HepG2 (cell line): ENCODE data around the gene COQ8A. TPM values are rescaled to one million over a fixed set of nuclear protein-coding genes. Genes with fewer than 3 reads are reported as not detected.
A peak's percentile ranks its signal among the peaks of the same experiment; 100 is the strongest.

ENCODE experiments used
- ATAC-seq: fragments of 200-7000 bp; cut with Tn5 transposase; 3 replicates; pipeline ENCODE4 v1.9.1; 2020; ENCODE audit warnings: mild to moderate bottlenecking, moderate library complexity
- BruUV-seq: library from RNA; stranded (reverse); fragments of 400-500 nt; replicated peaks from 2 replicates; lab custom pipeline; 2021; lab: Mats Ljungman, UMichigan
- CTCF ChIA-PET: fragments of 300-600 bp; formaldehyde crosslinking; extraction: SDS; loops from one replicate; lab custom pipeline; 2021; ENCODE audit warnings: low total read pairs, inconsistent platforms, low intra/inter-chr PET ratio; lab: Yijun Ruan, JAX
- POLR2A ChIA-PET: fragments of 350-600 bp; sonication (Branson Sonifier 250); formaldehyde crosslinking; loops from one replicate; lab custom pipeline; 2020; ENCODE audit warnings: antibody characterized with exemption, inconsistent platforms; lab: Yijun Ruan, JAX
- DNase-seq: peaks from one replicate; pipeline ENCODE4 v3.0.0-alpha.2; 2015; ENCODE audit warnings: low spot score
- FAIRE-seq: peaks from 3 replicates; lab custom pipeline; 2011; peaks lifted over from hg19 to GRCh38; lab: Jason Lieb, UNC
- H2AFZ ChIP-seq: one replicate; pipeline ENCODE4 v1.6.1; 2011; ENCODE audit warnings: low read length, inconsistent platforms
- H3K27ac ChIP-seq: fragments of 300-600 bp; 3 replicates; pipeline ENCODE4 v1.8.0; 2011; ENCODE audit warnings: mixed run types, mild to moderate bottlenecking, mixed read lengths, low read length, inconsistent platforms; ENCODE audit not compliant: insufficient read depth; ENCODE audit errors: extremely low read length
- H3K27me3 ChIP-seq, 2 experiments: fragments of 200-600 bp in 1 of 2; 2 replicates in 1 of 2; 3 replicates in 1 of 2; pipeline versions ENCODE4 v1.6.0 to v1.8.0; 2011; ENCODE audit warnings: low read length in 2 of 2, mild to moderate bottlenecking in 2 of 2, moderate library complexity in 2 of 2, inconsistent platforms in 1 of 2; ENCODE audit not compliant: insufficient read depth in 2 of 2, control insufficient read depth in 1 of 2
- H3K36me3 ChIP-seq, 2 experiments: fragments of 200-600 bp in 1 of 2; replicated peaks in 1 of 2; 2 replicates in 1 of 2; 3 replicates in 1 of 2; pipeline versions ENCODE4 v1.5.1 to v1.8.0; 2011; ENCODE audit warnings: low read length in 2 of 2, inconsistent platforms in 1 of 2; ENCODE audit not compliant: insufficient read depth in 2 of 2, control insufficient read depth in 1 of 2
- H3K4me1 ChIP-seq: 2 replicates; pipeline ENCODE4 v1.5.1; 2012; ENCODE audit warnings: low read length, inconsistent platforms; ENCODE audit not compliant: insufficient read depth
- H3K4me2 ChIP-seq: 2 replicates; pipeline ENCODE4 v1.6.0; 2011; ENCODE audit warnings: low read depth, low read length, inconsistent platforms
- H3K4me3 ChIP-seq, 3 experiments: fragments of 200-600 bp in 1 of 3; sonication (generic), shearing (Covaris generic) in 1 of 3; replicated peaks in 1 of 3; 2 replicates each; pipeline ENCODE4 v1.5.1; 2011 to 2016; ENCODE audit warnings: low read length in 3 of 3, inconsistent platforms in 2 of 3, low read depth in 2 of 3, mild to moderate bottlenecking in 2 of 3, control low read depth in 1 of 3, mixed read lengths in 1 of 3; ENCODE audit not compliant: insufficient read depth in 1 of 3
- H3K79me2 ChIP-seq: one replicate; pipeline ENCODE4 v1.6.1; 2011; ENCODE audit warnings: low read length, inconsistent platforms; ENCODE audit not compliant: insufficient read depth
- H3K9ac ChIP-seq: 2 replicates; pipeline ENCODE4 v1.6.0; 2011; ENCODE audit warnings: mild to moderate bottlenecking, low read depth, low read length, inconsistent platforms; ENCODE audit not compliant: insufficient read depth
- H3K9me3 ChIP-seq: 2 replicates; pipeline ENCODE4 v1.5.1; 2012; ENCODE audit warnings: mild to moderate bottlenecking, low read length
- H4K20me1 ChIP-seq: 2 replicates; pipeline ENCODE4 v1.6.0; 2011; ENCODE audit warnings: inconsistent platforms, mild to moderate bottlenecking, low read length, moderate library complexity; ENCODE audit not compliant: insufficient read depth
- ATRX ChIP-seq: sonication (generic); formaldehyde crosslinking; IDR thresholded peaks from 2 replicates; pipeline ENCODE4 v1.4.0; 2020; ENCODE audit warnings: missing genetic modification reagents, borderline replicate concordance
- BORCS8-MEF2B ChIP-seq: sonication (generic); formaldehyde crosslinking; IDR thresholded peaks from 2 replicates; pipeline ENCODE4 v1.8.0; 2022; ENCODE audit warnings: mild to moderate bottlenecking, missing genetic modification reagents
- ERF ChIP-seq: IDR thresholded peaks from 2 replicates; pipeline ENCODE4 v1.6.1; 2018; ENCODE audit warnings: missing biosample characterization, missing genetic modification reagents
- HNRNPK ChIP-seq: fragments of 200-400 bp; formaldehyde crosslinking; IDR thresholded peaks from 2 replicates; pipeline ENCODE4 v1.6.1; 2018; ENCODE audit warnings: low read length, low read depth, moderate library complexity, mild to moderate bottlenecking; ENCODE audit not compliant: poor library complexity, severe bottlenecking
- NFE2L2 ChIP-seq: fragments of 150-350 bp; IDR thresholded peaks from 2 replicates; pipeline ENCODE4 v1.6.1; 2014; ENCODE audit warnings: low read length
- NR3C1 ChIP-seq: sonication (generic); formaldehyde crosslinking; IDR thresholded peaks from 2 replicates; pipeline ENCODE4 v1.4.0; 2020; ENCODE audit warnings: missing genetic modification reagents
- ZBTB3 ChIP-seq: sonication (generic); formaldehyde crosslinking; IDR thresholded peaks from 2 replicates; pipeline ENCODE4 v1.4.0; 2020; ENCODE audit warnings: low read depth, mild to moderate bottlenecking, moderate library complexity, missing genetic modification reagents, borderline replicate concordance
- ZFP36 ChIP-seq: fragments of 150-350 bp; IDR thresholded peaks from 2 replicates; pipeline ENCODE4 v1.6.1; 2018; ENCODE audit warnings: borderline replicate concordance, low read length, low read depth; ENCODE audit not compliant: partially characterized antibody
- ZFP62 ChIP-seq: sonication (generic); formaldehyde crosslinking; IDR thresholded peaks from 2 replicates; pipeline ENCODE4 v1.4.0; 2020; ENCODE audit warnings: missing genetic modification reagents
- ZNF3 ChIP-seq: IDR thresholded peaks from 2 replicates; pipeline ENCODE4 v1.7.0; 2017; ENCODE audit warnings: inconsistent platforms
- ZNF772 ChIP-seq: sonication (generic); formaldehyde crosslinking; IDR thresholded peaks from 2 replicates; pipeline ENCODE4 v1.5.0; 2020; ENCODE audit warnings: mild to moderate bottlenecking, missing genetic modification reagents
- WGBS: methylation state at CpG from one replicate; pipeline ENCODE4 v1.1.6; 2017; ENCODE audit warnings: low lambda C conversion rate; 5-methylcytosine and 5-hydroxymethylcytosine counted together
- in situ Hi-C: cut with HindIII; loops from 2 replicates; pipeline ENCODE4 v1.10.0; 2017; ENCODE audit warnings: low pct_unique_long_range_greater_than_20kb; ENCODE audit not compliant: extremely low pct_ligation_motif_present
- intact Hi-C: fragments of 100-400 bp; cut with micrococcal nuclease; formaldehyde crosslinking; loops from one replicate; pipeline ENCODE4 v1.10.0; 2022; ENCODE audit not compliant: unreplicated experiment
- polyA plus RNA-seq, 8 experiments: library from polyadenylated mRNA; depleted of rRNA in 3 of 8; stranded (reverse) in 7 of 8; unstranded in 1 of 8; fragments of >200 nt; fragmentation: Illumina TruSeq in 4 of 8; extraction: Trizol in 4 of 8; gene quantifications; 2 replicates each; pipeline versions ENCODE4 v1.2.1 to v1.2.3, GENCODE V29; 2011 to 2016; ENCODE audit warnings: low read depth in 4 of 8, missing spikeins in 1 of 8, mixed read lengths in 1 of 8; ENCODE audit not compliant: insufficient read depth in 1 of 8
- total RNA-seq, 5 experiments: library from RNA; depleted of rRNA; stranded (reverse); fragments of >200 nt; fragmentation: Illumina TruSeq; extraction: Trizol; gene quantifications; 2 replicates each; pipeline ENCODE4 v1.2.3, GENCODE V29; 2016; ENCODE audit warnings: low read depth in 1 of 5
- TF ChIP-seq, protein P1 (sequence below): sonication (generic); formaldehyde crosslinking; IDR thresholded peaks from 2 replicates; pipeline ENCODE4 v1.4.0; 2020; ENCODE audit warnings: missing genetic modification reagents, borderline replicate concordance
- TF ChIP-seq, protein P2 (sequence below): sonication (generic); formaldehyde crosslinking; IDR thresholded peaks from 2 replicates; pipeline ENCODE4 v1.5.1; 2020; ENCODE audit warnings: missing genetic modification reagents, mild to moderate bottlenecking, borderline replicate concordance
- TF ChIP-seq, protein P3 (sequence below): sonication (generic); formaldehyde crosslinking; IDR thresholded peaks from 2 replicates; pipeline ENCODE4 v1.4.0; 2020; ENCODE audit warnings: missing genetic modification reagents

COQ8A gene
- total and polyA plus RNA-seq, 2 of the 13 experiments (the other 11 are each of a cell fraction or from before 2014, with no cell fraction given) = 60.4 to 88.7 TPM

DNA sequence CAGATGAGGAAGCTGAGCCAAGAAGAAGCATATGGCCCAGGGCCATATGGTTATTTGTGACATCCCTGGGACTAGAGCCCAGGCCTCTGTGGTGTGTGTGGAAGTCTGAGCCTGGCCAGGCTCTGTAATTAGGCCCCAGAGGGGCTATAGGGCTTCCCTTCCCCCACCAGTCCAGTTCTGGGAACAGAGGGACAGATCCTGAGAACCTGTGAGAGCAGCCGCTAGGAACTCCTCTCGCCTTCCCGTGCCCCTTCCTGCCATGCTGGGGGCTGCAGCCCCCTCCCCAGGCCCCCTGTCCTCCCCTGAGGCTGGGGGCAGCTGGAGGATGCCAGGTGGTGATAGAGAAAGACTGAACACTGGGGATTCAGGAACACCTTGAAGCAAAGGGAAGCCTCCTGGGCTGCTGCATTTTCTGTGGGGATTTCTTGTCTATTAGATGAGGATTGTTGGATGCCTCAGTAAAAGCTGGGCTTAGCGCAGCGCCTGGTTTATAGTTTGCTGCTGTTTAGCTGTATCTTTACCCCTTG lies 33.3 kb downstream of the COQ8A start:
- Histone ChIP-seq H3K9me3 (peaks cover 6% of the 10 kb centered on the region; the same call in 1 of the 2 replicates), H3K27me3 (no peaks in the 10 kb centered on the region; a peak in 1 of 5 replicates), H3K4me2 (peak overlapping the region; percentile 65), H3K79me2 (peaks cover 26% of the 10 kb centered on the region), H3K27ac (peak overlapping the region; percentile 74), H3K9ac (peak overlapping the region; percentile 45; the same call in 1 of the 2 replicates), H4K20me1 (peaks cover 11% of the 10 kb centered on the region; the same call in 1 of the 2 replicates), H2AFZ (no peak overlapping the region), H3K4me3 (peak overlapping the region in 1 of 3 experiments; percentile 42; a peak in 1 of 6 replicates), H3K36me3 (peaks cover 15 to 27% of the 10 kb centered on the region in 2 experiments), H3K4me1 (peaks cover 45% of the 10 kb centered on the region)
- FAIRE-seq = no peak
- intact Hi-C loops (no loop called here), in situ Hi-C loops (no loop called here)
- BruUV-seq = no TSS peak
- no peak for DNase-seq
- no peak for ATAC-seq
- 100% methylated on average over 2 of the region's 5 CpGs for WGBS
- POLR2A ChIA-PET = interaction anchor here (1.9 to 2.6 kb wide), 4 partner anchors 10 to 34 kb away, joined by 6 to 46 read pairs (median 21); partner anchors contain the start of gene COQ8A
- CTCF ChIA-PET = no interaction called here
- TF ChIP-seq NR3C1 (CRISPR knock-in tag) (no peak), BORCS8-MEF2B (no peak), ZNF3 (CRISPR knock-in tag) (no peak), ATRX (CRISPR knock-in tag) (no peak), ZFP62 (CRISPR knock-in tag) (no peak), ZBTB3 (CRISPR knock-in tag) (no peak), HNRNPK (no peak), ERF (no peak), ZFP36 (no peak), ZNF772 (CRISPR knock-in tag) (no peak), NFE2L2 (no peak)
- TF ChIP-seq, protein P1, sequence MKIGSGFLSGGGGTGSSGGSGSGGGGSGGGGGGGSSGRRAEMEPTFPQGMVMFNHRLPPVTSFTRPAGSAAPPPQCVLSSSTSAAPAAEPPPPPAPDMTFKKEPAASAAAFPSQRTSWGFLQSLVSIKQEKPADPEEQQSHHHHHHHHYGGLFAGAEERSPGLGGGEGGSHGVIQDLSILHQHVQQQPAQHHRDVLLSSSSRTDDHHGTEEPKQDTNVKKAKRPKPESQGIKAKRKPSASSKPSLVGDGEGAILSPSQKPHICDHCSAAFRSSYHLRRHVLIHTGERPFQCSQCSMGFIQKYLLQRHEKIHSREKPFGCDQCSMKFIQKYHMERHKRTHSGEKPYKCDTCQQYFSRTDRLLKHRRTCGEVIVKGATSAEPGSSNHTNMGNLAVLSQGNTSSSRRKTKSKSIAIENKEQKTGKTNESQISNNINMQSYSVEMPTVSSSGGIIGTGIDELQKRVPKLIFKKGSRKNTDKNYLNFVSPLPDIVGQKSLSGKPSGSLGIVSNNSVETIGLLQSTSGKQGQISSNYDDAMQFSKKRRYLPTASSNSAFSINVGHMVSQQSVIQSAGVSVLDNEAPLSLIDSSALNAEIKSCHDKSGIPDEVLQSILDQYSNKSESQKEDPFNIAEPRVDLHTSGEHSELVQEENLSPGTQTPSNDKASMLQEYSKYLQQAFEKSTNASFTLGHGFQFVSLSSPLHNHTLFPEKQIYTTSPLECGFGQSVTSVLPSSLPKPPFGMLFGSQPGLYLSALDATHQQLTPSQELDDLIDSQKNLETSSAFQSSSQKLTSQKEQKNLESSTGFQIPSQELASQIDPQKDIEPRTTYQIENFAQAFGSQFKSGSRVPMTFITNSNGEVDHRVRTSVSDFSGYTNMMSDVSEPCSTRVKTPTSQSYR = no peak
- TF ChIP-seq, protein P2, sequence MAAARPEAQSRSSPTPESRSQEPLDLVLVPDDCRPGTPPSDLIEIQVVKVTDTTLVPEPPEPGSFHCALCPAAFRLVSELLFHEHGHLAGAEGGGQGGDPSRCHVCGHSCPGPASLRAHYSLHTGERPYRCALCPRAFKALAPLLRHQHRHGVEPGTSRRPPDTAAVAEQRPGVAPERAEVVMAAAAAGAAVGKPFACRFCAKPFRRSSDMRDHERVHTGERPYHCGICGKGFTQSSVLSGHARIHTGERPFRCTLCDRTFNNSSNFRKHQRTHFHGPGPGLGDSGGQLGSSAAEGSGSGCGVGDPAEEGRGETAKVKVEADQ = no peak
- TF ChIP-seq, protein P3, sequence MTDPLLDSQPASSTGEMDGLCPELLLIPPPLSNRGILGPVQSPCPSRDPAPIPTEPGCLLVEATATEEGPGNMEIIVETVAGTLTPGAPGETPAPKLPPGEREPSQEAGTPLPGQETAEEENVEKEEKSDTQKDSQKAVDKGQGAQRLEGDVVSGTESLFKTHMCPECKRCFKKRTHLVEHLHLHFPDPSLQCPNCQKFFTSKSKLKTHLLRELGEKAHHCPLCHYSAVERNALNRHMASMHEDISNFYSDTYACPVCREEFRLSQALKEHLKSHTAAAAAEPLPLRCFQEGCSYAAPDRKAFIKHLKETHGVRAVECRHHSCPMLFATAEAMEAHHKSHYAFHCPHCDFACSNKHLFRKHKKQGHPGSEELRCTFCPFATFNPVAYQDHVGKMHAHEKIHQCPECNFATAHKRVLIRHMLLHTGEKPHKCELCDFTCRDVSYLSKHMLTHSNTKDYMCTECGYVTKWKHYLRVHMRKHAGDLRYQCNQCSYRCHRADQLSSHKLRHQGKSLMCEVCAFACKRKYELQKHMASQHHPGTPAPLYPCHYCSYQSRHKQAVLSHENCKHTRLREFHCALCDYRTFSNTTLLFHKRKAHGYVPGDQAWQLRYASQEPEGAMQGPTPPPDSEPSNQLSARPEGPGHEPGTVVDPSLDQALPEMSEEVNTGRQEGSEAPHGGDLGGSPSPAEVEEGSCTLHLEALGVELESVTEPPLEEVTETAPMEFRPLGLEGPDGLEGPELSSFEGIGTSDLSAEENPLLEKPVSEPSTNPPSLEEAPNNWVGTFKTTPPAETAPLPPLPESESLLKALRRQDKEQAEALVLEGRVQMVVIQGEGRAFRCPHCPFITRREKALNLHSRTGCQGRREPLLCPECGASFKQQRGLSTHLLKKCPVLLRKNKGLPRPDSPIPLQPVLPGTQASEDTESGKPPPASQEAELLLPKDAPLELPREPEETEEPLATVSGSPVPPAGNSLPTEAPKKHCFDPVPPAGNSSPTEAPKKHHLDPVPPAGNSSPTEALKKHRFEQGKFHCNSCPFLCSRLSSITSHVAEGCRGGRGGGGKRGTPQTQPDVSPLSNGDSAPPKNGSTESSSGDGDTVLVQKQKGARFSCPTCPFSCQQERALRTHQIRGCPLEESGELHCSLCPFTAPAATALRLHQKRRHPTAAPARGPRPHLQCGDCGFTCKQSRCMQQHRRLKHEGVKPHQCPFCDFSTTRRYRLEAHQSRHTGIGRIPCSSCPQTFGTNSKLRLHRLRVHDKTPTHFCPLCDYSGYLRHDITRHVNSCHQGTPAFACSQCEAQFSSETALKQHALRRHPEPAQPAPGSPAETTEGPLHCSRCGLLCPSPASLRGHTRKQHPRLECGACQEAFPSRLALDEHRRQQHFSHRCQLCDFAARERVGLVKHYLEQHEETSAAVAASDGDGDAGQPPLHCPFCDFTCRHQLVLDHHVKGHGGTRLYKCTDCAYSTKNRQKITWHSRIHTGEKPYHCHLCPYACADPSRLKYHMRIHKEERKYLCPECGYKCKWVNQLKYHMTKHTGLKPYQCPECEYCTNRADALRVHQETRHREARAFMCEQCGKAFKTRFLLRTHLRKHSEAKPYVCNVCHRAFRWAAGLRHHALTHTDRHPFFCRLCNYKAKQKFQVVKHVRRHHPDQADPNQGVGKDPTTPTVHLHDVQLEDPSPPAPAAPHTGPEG (CRISPR knock-in tag) = no peak
